Measurements from ENCODE around the gene ITPRID1.

Gene ITPRID1

DNA sequence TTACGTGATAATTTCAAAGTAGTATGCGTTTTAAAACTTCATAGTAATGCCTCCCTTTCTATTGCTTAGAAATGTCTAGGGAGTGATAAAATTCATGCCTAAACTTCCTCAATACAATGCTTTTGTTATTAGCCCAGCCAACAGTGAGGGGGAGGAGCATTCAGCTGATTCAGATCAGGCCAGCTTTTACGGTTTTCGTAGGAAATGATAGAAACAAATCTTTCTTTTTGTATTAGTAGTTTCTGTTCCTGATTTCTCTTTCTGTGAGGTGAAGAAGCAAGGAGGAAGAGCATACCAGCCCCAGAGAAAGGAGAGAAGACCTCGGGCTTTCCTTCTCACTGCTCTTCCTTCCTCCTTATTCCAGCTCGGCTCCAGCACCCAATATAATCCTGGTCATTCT lies 35.2 kb upstream of the ITPRID1 start:
- ATAC-seq, result no peak
- TF ChIP-seq ZC3H10 (CRISPR knock-in tag; IDR thresholded peaks at IDR 0.05) (no peak), ESRRG (CRISPR knock-in tag; IDR thresholded peaks at IDR 0.05) (no peak), TOX (CRISPR knock-in tag; IDR thresholded peaks at IDR 0.05; ENCODE audit: borderline replicate concordance) (no peak), ZNF8 (CRISPR knock-in tag; IDR thresholded peaks at IDR 0.05) (no peak), TSHZ2 (CRISPR knock-in tag; IDR thresholded peaks at IDR 0.05) (no peak), ZNF70 (CRISPR knock-in tag; IDR thresholded peaks at IDR 0.05) (no peak), GLIS3 (CRISPR knock-in tag; IDR thresholded peaks at IDR 0.05) (no peak), ZFP3 (CRISPR knock-in tag; IDR thresholded peaks at IDR 0.05) (no peak), BACH2 (CRISPR knock-in tag; IDR thresholded peaks at IDR 0.05; ENCODE audit: borderline replicate concordance) (no peak), CSDC2 (CRISPR knock-in tag; IDR thresholded peaks at IDR 0.05) (no peak), ZNF565 (CRISPR knock-in tag; conservative IDR thresholded peaks at IDR 0.05; ENCODE audit: low read depth) (no peak), ARNTL (CRISPR knock-in tag; IDR thresholded peaks at IDR 0.05; ENCODE audit: borderline replicate concordance, low read depth) (no peak), ISL1 (CRISPR knock-in tag; IDR thresholded peaks at IDR 0.05) (no peak), OSR1 (CRISPR knock-in tag; IDR thresholded peaks at IDR 0.05) (no peak), CSRNP3 (CRISPR knock-in tag; IDR thresholded peaks at IDR 0.05) (no peak), ZFP30 (CRISPR knock-in tag; IDR thresholded peaks at IDR 0.05) (no peak)
- TF ChIP-seq, protein P1, sequence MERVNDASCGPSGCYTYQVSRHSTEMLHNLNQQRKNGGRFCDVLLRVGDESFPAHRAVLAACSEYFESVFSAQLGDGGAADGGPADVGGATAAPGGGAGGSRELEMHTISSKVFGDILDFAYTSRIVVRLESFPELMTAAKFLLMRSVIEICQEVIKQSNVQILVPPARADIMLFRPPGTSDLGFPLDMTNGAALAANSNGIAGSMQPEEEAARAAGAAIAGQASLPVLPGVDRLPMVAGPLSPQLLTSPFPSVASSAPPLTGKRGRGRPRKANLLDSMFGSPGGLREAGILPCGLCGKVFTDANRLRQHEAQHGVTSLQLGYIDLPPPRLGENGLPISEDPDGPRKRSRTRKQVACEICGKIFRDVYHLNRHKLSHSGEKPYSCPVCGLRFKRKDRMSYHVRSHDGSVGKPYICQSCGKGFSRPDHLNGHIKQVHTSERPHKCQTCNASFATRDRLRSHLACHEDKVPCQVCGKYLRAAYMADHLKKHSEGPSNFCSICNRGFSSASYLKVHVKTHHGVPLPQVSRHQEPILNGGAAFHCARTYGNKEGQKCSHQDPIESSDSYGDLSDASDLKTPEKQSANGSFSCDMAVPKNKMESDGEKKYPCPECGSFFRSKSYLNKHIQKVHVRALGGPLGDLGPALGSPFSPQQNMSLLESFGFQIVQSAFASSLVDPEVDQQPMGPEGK (CRISPR knock-in tag; IDR thresholded peaks at IDR 0.05; ENCODE audit: borderline replicate concordance), result no peak

DNA sequence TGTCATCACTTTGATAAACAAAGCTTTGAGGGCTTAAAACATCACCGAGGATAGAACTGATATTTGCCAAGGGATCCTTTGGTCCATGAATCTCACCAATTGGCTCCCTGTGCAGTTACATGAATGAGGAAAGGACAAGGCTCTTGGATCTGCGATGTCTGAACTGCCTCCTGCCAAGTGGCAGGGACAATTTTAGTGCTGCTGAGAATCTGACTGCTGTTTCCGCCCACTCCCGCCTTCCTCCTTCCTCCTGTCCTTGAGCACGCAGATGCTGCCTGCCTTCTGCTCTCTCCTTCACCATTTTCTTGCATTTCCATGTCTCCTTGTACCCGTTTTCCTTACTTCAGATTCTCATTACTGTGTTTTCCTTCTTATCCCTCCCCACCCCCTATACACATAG lies 26.8 kb upstream of the ITPRID1 start:
- TF ChIP-seq ARNTL (CRISPR knock-in tag; IDR thresholded peaks at IDR 0.05; ENCODE audit: borderline replicate concordance, low read depth) (no peak), ZNF8 (CRISPR knock-in tag; IDR thresholded peaks at IDR 0.05) (no peak), SNAI2 (CRISPR knock-in tag; IDR thresholded peaks at IDR 0.05) (no peak), ZFP3 (CRISPR knock-in tag; IDR thresholded peaks at IDR 0.05) (no peak), GLIS3 (CRISPR knock-in tag; IDR thresholded peaks at IDR 0.05) (no peak), TSHZ2 (CRISPR knock-in tag; IDR thresholded peaks at IDR 0.05) (no peak), BACH2 (CRISPR knock-in tag; IDR thresholded peaks at IDR 0.05; ENCODE audit: borderline replicate concordance) (no peak), PPARA (CRISPR knock-in tag; IDR thresholded peaks at IDR 0.05; ENCODE audit: borderline replicate concordance) (no peak), CSRNP3 (CRISPR knock-in tag; IDR thresholded peaks at IDR 0.05) (no peak), CSDC2 (CRISPR knock-in tag; IDR thresholded peaks at IDR 0.05) (no peak), ISL1 (CRISPR knock-in tag; IDR thresholded peaks at IDR 0.05) (no peak)
- TF ChIP-seq, protein P1 (CRISPR knock-in tag; IDR thresholded peaks at IDR 0.05; ENCODE audit: borderline replicate concordance), result no peak
- ATAC-seq, result no peak
